GM23338 (cell line): ENCODE data around the gene MARK3. TPM values are rescaled to one million over a fixed set of nuclear protein-coding genes. Genes with fewer than 3 reads are reported as not detected.
A peak's percentile ranks its signal among the peaks of the same experiment; 100 is the strongest.

Experiments
- ATAC-seq: fragments of 200-7000 bp; cut with Tn5 transposase; 3 replicates; pipeline ENCODE4 v1.9.1; 2020
- DNase-seq: peaks from one replicate; pipeline ENCODE4 v3.0.0-alpha.2; 2015; ENCODE audit warnings: low spot score
- H2AFZ ChIP-seq: fragments of 200-600 bp; sonication (generic); 2 replicates; pipeline ENCODE4 v1.8.0; 2016; ENCODE audit warnings: antibody characterized with exemption, mild to moderate bottlenecking, moderate library complexity
- H3F3A ChIP-seq: fragments of 200-600 bp; sonication (generic); replicated peaks from 2 replicates; pipeline ENCODE4 v1.8.0; 2017; ENCODE audit warnings: antibody characterized with exemption, mixed run types, low read depth
- H3K27ac ChIP-seq: fragments of 200-600 bp; sonication (generic); 2 replicates; pipeline ENCODE4 v1.6.1; 2016; ENCODE audit warnings: low read depth
- H3K27me3 ChIP-seq: fragments of 200-600 bp; sonication (generic); 2 replicates; pipeline ENCODE4 v1.8.0; 2016; ENCODE audit warnings: mild to moderate bottlenecking, mixed run types, moderate library complexity; ENCODE audit not compliant: insufficient read depth
- H3K36me3 ChIP-seq: fragments of 200-600 bp; sonication (generic); 2 replicates; pipeline ENCODE4 v1.8.0; 2016; ENCODE audit warnings: mild to moderate bottlenecking; ENCODE audit not compliant: insufficient read depth
- H3K4me1 ChIP-seq: fragments of 200-600 bp; sonication (generic); 2 replicates; pipeline ENCODE4 v1.8.0; 2016; ENCODE audit warnings: mild to moderate bottlenecking, moderate library complexity; ENCODE audit not compliant: insufficient read depth
- H3K4me2 ChIP-seq: fragments of 200-600 bp; sonication (generic); 2 replicates; pipeline ENCODE4 v1.7.1; 2017; ENCODE audit warnings: mixed run types
- H3K4me3 ChIP-seq: fragments of 200-600 bp; sonication (generic); 2 replicates; pipeline ENCODE4 v1.6.1; 2016; ENCODE audit warnings: mixed run types
- H3K79me2 ChIP-seq: fragments of 200-600 bp; sonication (generic); replicated peaks from 2 replicates; pipeline ENCODE4 v1.8.0; 2017; ENCODE audit warnings: mild to moderate bottlenecking; ENCODE audit not compliant: insufficient read depth
- H3K9me2 ChIP-seq: fragments of 200-600 bp; sonication (generic); 2 replicates; pipeline ENCODE4 v1.8.0; 2017; ENCODE audit not compliant: insufficient read depth
- H4K20me1 ChIP-seq: fragments of 200-600 bp; sonication (generic); replicated peaks from 2 replicates; pipeline ENCODE4 v1.8.0; 2017; ENCODE audit warnings: mild to moderate bottlenecking; ENCODE audit not compliant: insufficient read depth
- H3K27ac Mint-ChIP-seq: 2 replicates; pipeline ENCODE4 v1.8.0; 2020; ENCODE audit warnings: inconsistent platforms, mild to moderate bottlenecking, moderate library complexity, mixed read lengths
- H3K27me3 Mint-ChIP-seq: 3 replicates; pipeline ENCODE4 v1.8.0; 2022; ENCODE audit warnings: low read depth, mild to moderate bottlenecking, moderate library complexity, mixed read lengths, inconsistent platforms; ENCODE audit not compliant: insufficient read depth, poor library complexity
- H3K36me3 Mint-ChIP-seq: 3 replicates; pipeline ENCODE4 v1.8.0; 2021; ENCODE audit warnings: low read depth, mild to moderate bottlenecking, inconsistent platforms, moderate library complexity, mixed read lengths
- H3K4me1 Mint-ChIP-seq: 3 replicates; pipeline ENCODE4 v1.8.0; 2020; ENCODE audit warnings: mild to moderate bottlenecking, inconsistent platforms, mixed read lengths
- H3K4me3 Mint-ChIP-seq: 3 replicates; pipeline ENCODE4 v1.8.0; 2021; ENCODE audit warnings: moderate library complexity, mild to moderate bottlenecking, inconsistent platforms, mixed read lengths
- H3K9me3 Mint-ChIP-seq: 3 replicates; pipeline ENCODE4 v1.8.0; 2020; ENCODE audit warnings: moderate library complexity, mild to moderate bottlenecking, inconsistent platforms, mixed read lengths
- CREB1 ChIP-seq: fragments of 250-450 bp; sonication (Bioruptor Pico); IDR thresholded peaks from 2 replicates; pipeline ENCODE4 v1.5.0; 2020; ENCODE audit warnings: low read depth, mild to moderate bottlenecking, moderate library complexity
- CTCF ChIP-seq, 2 experiments: fragments of 200-600 bp in 1 of 2; sonication (generic) in 1 of 2; conservative IDR thresholded peaks; 2 replicates each; pipeline versions ENCODE4 v1.5.1 to v1.6.1; 2016 to 2017; ENCODE audit warnings: antibody characterized with exemption in 2 of 2, low read depth in 2 of 2, mild to moderate bottlenecking in 2 of 2, moderate library complexity in 1 of 2
- ETS1 ChIP-seq: IDR thresholded peaks from 2 replicates; pipeline ENCODE4 v1.6.1; 2016; ENCODE audit warnings: antibody characterized with exemption
- EZH2 ChIP-seq: fragments of 200-600 bp; sonication (generic); IDR thresholded peaks from one replicate; pipeline ENCODE4 v1.8.0; 2017; ENCODE audit warnings: antibody characterized with exemption, mild to moderate bottlenecking, low read depth; ENCODE audit not compliant: unreplicated experiment
- EZH2phosphoT487 ChIP-seq: fragments of 200-600 bp; sonication (generic); IDR thresholded peaks from one replicate; pipeline ENCODE4 v1.8.1; 2018; ENCODE audit warnings: antibody characterized with exemption; ENCODE audit not compliant: unreplicated experiment
- JUNB ChIP-seq: IDR thresholded peaks from one replicate; pipeline ENCODE4 v1.6.1; 2016; ENCODE audit warnings: antibody characterized with exemption; ENCODE audit not compliant: unreplicated experiment
- NANOG ChIP-seq: IDR thresholded peaks from 2 replicates; pipeline ENCODE4 v1.6.1; 2016; ENCODE audit warnings: antibody characterized with exemption, borderline replicate concordance
- POLR2AphosphoS5 ChIP-seq: IDR thresholded peaks from 2 replicates; pipeline ENCODE4 v1.6.1; 2016; ENCODE audit warnings: antibody characterized with exemption, low read depth
- REST ChIP-seq: IDR thresholded peaks from one replicate; pipeline ENCODE4 v1.6.1; 2018; ENCODE audit warnings: antibody characterized with exemption; ENCODE audit not compliant: unreplicated experiment
- STAT1 ChIP-seq: IDR thresholded peaks from one replicate; pipeline ENCODE4 v1.6.1; 2016; ENCODE audit warnings: antibody characterized with exemption; ENCODE audit not compliant: unreplicated experiment
- ZNF114 ChIP-seq: fragments of 250-450 bp; sonication (Bioruptor Pico); IDR thresholded peaks from 2 replicates; pipeline ENCODE4 v1.5.0; 2020; ENCODE audit warnings: mild to moderate bottlenecking, moderate library complexity
- ZNF331 ChIP-seq: fragments of 250-450 bp; sonication (Bioruptor Pico); IDR thresholded peaks from 2 replicates; pipeline ENCODE4 v1.5.0; 2020; ENCODE audit warnings: low read depth, mild to moderate bottlenecking, moderate library complexity
- polyA plus RNA-seq: library from polyadenylated mRNA; unstranded; fragments of >200 nt; fragmentation: Nextera tagmentation; extraction: Ambion mirVana; gene quantifications from 2 replicates; pipeline ENCODE4 v1.2.1, GENCODE V29; 2016
- total RNA-seq: library from RNA; depleted of rRNA; stranded (reverse); fragments of >200 nt; shearing (Covaris generic); gene quantifications from 2 replicates; pipeline ENCODE4 v1.2.3, GENCODE V29; 2014
- TF ChIP-seq, protein P1 (sequence below): fragments of 250-450 bp; sonication (Bioruptor Pico); IDR thresholded peaks from 2 replicates; pipeline ENCODE4 v1.5.0; 2020; ENCODE audit warnings: mild to moderate bottlenecking, moderate library complexity

The MARK3 gene
- total and polyA plus RNA-seq, 2 experiments from 2014 or later = 45.9 to 69.7 TPM

- Histone ChIP-seq H3K4me3 (no peak overlapping the region), H3K4me1 (peaks cover 18% of the 10 kb centered on the region), H4K20me1 (no peaks in the 10 kb centered on the region), H2AFZ (no peak overlapping the region), H3K36me3 (no peaks in the 10 kb centered on the region), H3K4me2 (peak overlapping the region; percentile 84; the same call in 1 of the 2 replicates), H3K27ac (peak overlapping the region; percentile 94; the same call in 1 of the 2 replicates), H3K79me2 (no peaks in the 10 kb centered on the region), H3K9me2 (no peaks in the 10 kb centered on the region), H3F3A (0 out of 2 replicates have a peak, but pooled peaks cover 3% of the 10 kb centered on the region), H3K27me3 (no peaks in the 10 kb centered on the region; the same call in 1 of the 2 replicates)
- Mint-ChIP-seq H3K27ac (no peak overlapping the region), H3K27me3 (peaks cover 16% of the 10 kb centered on the region), H3K9me3 (no peaks in the 10 kb centered on the region), H3K4me3 (no peak overlapping the region), H3K36me3 (no peaks in the 10 kb centered on the region), H3K4me1 (peaks cover 12% of the 10 kb centered on the region; the same call in 2 of the 3 replicates)
- DNase-seq (no peak), ATAC-seq (no peak)
- no peak for TF ChIP-seq EZH2
- no peak for TF ChIP-seq STAT1
- TF ChIP-seq ZNF114 (CRISPR knock-in tag) = no peak
- TF ChIP-seq REST = no peak
- no peak for TF ChIP-seq POLR2AphosphoS5
- TF ChIP-seq, protein P1, sequence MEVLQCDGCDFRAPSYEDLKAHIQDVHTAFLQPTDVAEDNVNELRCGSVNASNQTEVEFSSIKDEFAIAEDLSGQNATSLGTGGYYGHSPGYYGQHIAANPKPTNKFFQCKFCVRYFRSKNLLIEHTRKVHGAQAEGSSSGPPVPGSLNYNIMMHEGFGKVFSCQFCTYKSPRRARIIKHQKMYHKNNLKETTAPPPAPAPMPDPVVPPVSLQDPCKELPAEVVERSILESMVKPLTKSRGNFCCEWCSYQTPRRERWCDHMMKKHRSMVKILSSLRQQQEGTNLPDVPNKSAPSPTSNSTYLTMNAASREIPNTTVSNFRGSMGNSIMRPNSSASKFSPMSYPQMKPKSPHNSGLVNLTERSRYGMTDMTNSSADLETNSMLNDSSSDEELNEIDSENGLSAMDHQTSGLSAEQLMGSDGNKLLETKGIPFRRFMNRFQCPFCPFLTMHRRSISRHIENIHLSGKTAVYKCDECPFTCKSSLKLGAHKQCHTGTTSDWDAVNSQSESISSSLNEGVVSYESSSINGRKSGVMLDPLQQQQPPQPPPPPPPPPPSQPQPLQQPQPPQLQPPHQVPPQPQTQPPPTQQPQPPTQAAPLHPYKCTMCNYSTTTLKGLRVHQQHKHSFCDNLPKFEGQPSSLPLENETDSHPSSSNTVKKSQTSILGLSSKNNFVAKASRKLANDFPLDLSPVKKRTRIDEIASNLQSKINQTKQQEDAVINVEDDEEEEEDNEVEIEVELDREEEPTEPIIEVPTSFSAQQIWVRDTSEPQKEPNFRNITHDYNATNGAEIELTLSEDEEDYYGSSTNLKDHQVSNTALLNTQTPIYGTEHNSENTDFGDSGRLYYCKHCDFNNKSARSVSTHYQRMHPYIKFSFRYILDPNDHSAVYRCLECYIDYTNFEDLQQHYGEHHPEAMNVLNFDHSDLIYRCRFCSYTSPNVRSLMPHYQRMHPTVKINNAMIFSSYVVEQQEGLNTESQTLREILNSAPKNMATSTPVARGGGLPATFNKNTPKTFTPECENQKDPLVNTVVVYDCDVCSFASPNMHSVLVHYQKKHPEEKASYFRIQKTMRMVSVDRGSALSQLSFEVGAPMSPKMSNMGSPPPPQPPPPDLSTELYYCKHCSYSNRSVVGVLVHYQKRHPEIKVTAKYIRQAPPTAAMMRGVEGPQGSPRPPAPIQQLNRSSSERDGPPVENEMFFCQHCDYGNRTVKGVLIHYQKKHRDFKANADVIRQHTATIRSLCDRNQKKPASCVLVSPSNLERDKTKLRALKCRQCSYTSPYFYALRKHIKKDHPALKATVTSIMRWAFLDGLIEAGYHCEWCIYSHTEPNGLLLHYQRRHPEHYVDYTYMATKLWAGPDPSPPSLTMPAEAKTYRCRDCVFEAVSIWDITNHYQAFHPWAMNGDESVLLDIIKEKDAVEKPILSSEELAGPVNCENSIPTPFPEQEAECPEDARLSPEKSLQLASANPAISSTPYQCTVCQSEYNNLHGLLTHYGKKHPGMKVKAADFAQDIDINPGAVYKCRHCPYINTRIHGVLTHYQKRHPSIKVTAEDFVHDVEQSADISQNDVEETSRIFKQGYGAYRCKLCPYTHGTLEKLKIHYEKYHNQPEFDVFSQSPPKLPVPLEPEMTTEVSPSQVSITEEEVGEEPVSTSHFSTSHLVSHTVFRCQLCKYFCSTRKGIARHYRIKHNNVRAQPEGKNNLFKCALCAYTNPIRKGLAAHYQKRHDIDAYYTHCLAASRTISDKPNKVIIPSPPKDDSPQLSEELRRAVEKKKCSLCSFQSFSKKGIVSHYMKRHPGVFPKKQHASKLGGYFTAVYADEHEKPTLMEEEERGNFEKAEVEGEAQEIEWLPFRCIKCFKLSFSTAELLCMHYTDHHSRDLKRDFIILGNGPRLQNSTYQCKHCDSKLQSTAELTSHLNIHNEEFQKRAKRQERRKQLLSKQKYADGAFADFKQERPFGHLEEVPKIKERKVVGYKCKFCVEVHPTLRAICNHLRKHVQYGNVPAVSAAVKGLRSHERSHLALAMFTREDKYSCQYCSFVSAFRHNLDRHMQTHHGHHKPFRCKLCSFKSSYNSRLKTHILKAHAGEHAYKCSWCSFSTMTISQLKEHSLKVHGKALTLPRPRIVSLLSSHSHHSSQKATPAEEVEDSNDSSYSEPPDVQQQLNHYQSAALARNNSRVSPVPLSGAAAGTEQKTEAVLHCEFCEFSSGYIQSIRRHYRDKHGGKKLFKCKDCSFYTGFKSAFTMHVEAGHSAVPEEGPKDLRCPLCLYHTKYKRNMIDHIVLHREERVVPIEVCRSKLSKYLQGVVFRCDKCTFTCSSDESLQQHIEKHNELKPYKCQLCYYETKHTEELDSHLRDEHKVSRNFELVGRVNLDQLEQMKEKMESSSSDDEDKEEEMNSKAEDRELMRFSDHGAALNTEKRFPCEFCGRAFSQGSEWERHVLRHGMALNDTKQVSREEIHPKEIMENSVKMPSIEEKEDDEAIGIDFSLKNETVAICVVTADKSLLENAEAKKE (CRISPR knock-in tag) = no peak
- TF ChIP-seq EZH2phosphoT487 = no peak
- TF ChIP-seq CREB1 (CRISPR knock-in tag) = no peak
- TF ChIP-seq JUNB = no peak
- no peak for TF ChIP-seq ZNF331
- TF ChIP-seq NANOG = no peak
- no peak for TF ChIP-seq ETS1
- no peak for TF ChIP-seq CTCF (conservative IDR thresholded peaks at IDR 0.05; ENCODE audit: low read depth in 2 of 2)
Measured at GRCh38 chr14:103543721-103544387, 158.6 kb downstream of the MARK3 start.
